Gastrocnemius medialis (tissue), 4 donors: Measurements from ENCODE around the gene AACS. TPM values are rescaled to one million over a fixed set of nuclear protein-coding genes. Genes with fewer than 3 reads are reported as not detected.

ENCODE experiments used
- ATAC-seq, 2 donors: fragments of 150-250 bp; one replicate each; pipeline ENCODE4 v1.9.1; 2016
- DNase-seq, 2 donors: peaks; one replicate each; pipeline ENCODE4 v3.0.0-alpha.2; 2019
- H3K27ac ChIP-seq, 4 donors: fragments of 200-600 bp; sonication (generic); 1 replicate in 1 of 4; 2 replicates in 3 of 4; pipeline ENCODE4 v1.5.1; 2016 to 2018; ENCODE audit warnings: mild to moderate bottlenecking in 2 of 4, moderate library complexity in 1 of 4
- H3K27me3 ChIP-seq, 3 donors: fragments of 200-600 bp; sonication (generic) in 2 of 3; 1 replicate in 1 of 3; 2 replicates in 2 of 3; pipeline versions ENCODE4 v1.5.1 to v1.6.0; 2016 to 2019; ENCODE audit warnings: mild to moderate bottlenecking in 1 of 3, moderate library complexity in 1 of 3
- H3K36me3 ChIP-seq, 2 donors: fragments of 200-600 bp; sonication (generic) in 1 of 2; one replicate each; pipeline ENCODE4 v1.5.1; 2017 to 2018
- H3K4me1 ChIP-seq, 2 donors: fragments of 200-600 bp; sonication (generic) in 1 of 2; one replicate each; pipeline ENCODE4 v1.5.1; 2016 to 2017; ENCODE audit warnings: mild to moderate bottlenecking in 2 of 2
- H3K4me3 ChIP-seq, 4 donors: fragments of 200-600 bp; sonication (generic) in 3 of 4; 1 replicate in 1 of 4; 2 replicates in 3 of 4; pipeline ENCODE4 v1.5.1; 2016 to 2019; ENCODE audit warnings: mild to moderate bottlenecking in 2 of 4
- H3K9me3 ChIP-seq, 3 donors: fragments of 200-600 bp; sonication (generic) in 2 of 3; 1 replicate in 1 of 3; 2 replicates in 2 of 3; pipeline ENCODE4 v1.5.1; 2016 to 2019
- POLR2A ChIP-seq, 2 donors: fragments of 450-650 bp; IDR thresholded peaks; one replicate each; pipeline ENCODE4 v1.6.1; 2017; ENCODE audit warnings: antibody characterized with exemption in 2 of 2, mild to moderate bottlenecking in 2 of 2, moderate library complexity in 2 of 2
- in situ Hi-C, 4 donors: fragments of 200-750 bp; cut with MboI; loops; one replicate each; pipeline versions ENCODE4 v1.15.0 to v1.8.0; 2017; ENCODE audit warnings: low sequenced_read_pairs in 4 of 4
- intact Hi-C: fragments of 100-400 bp; cut with DNase I; formaldehyde crosslinking; loops from one replicate; pipeline ENCODE4 v1.15.1; 2023; ENCODE audit warnings: low total_unique reads
- total RNA-seq, 4 donors: library from RNA; depleted of rRNA; stranded (reverse); fragments of >200 nt; gene quantifications; one replicate each; pipeline versions ENCODE4 v1.1.0 to v1.2.3, GENCODE V29; 2016
- TF ChIP-seq, protein P1 (sequence below), 5 experiments: fragments of 450-650 bp in 3 of 5; fragments of 200-600 bp in 2 of 5; sonication (generic) in 2 of 5; IDR thresholded peaks in 4 of 5; conservative IDR thresholded peaks in 1 of 5; 1 replicate in 4 of 5; 2 replicates in 1 of 5; pipeline ENCODE4 v1.5.1; 2016 to 2019; ENCODE audit warnings: antibody characterized with exemption in 5 of 5, mild to moderate bottlenecking in 3 of 5, moderate library complexity in 3 of 5

The AACS gene
- total RNA-seq, 4 donors from 2014 or later: 6.0 to 11.8 (median 8.8) TPM

GRCh38 chr12:125120566-125120965, 55.3 kb downstream of the AACS start:
- H3K4me1 ChIP-seq: no peaks in the 10 kb centered on the region
- H3K36me3 ChIP-seq: no peaks in the 10 kb centered on the region
- H3K9me3 ChIP-seq: no peaks in the 10 kb centered on the region
- H3K4me3 ChIP-seq: no peak overlapping the region
- no peak for DNase-seq
- no peak overlapping the region for H3K27ac ChIP-seq
- ATAC-seq: no peak
- intact Hi-C loops (no loop called here), in situ Hi-C loops (no loop called here)
- no peaks in the 10 kb centered on the region for H3K27me3 ChIP-seq
- TF ChIP-seq POLR2A (IDR thresholded peaks at IDR 0.05): no peak

- TF ChIP-seq, protein P1, sequence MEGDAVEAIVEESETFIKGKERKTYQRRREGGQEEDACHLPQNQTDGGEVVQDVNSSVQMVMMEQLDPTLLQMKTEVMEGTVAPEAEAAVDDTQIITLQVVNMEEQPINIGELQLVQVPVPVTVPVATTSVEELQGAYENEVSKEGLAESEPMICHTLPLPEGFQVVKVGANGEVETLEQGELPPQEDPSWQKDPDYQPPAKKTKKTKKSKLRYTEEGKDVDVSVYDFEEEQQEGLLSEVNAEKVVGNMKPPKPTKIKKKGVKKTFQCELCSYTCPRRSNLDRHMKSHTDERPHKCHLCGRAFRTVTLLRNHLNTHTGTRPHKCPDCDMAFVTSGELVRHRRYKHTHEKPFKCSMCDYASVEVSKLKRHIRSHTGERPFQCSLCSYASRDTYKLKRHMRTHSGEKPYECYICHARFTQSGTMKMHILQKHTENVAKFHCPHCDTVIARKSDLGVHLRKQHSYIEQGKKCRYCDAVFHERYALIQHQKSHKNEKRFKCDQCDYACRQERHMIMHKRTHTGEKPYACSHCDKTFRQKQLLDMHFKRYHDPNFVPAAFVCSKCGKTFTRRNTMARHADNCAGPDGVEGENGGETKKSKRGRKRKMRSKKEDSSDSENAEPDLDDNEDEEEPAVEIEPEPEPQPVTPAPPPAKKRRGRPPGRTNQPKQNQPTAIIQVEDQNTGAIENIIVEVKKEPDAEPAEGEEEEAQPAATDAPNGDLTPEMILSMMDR (IDR thresholded peaks at IDR 0.05 in 4 of 5, conservative IDR thresholded peaks at IDR 0.05 in 1 of 5): no peak
- TF ChIP-seq POLR2A (IDR thresholded peaks at IDR 0.05): no peak
- no peak for ATAC-seq
These were observed 55.9 kb downstream of the AACS start for GRCh38 chr12:125121106-125121505.

DNA sequence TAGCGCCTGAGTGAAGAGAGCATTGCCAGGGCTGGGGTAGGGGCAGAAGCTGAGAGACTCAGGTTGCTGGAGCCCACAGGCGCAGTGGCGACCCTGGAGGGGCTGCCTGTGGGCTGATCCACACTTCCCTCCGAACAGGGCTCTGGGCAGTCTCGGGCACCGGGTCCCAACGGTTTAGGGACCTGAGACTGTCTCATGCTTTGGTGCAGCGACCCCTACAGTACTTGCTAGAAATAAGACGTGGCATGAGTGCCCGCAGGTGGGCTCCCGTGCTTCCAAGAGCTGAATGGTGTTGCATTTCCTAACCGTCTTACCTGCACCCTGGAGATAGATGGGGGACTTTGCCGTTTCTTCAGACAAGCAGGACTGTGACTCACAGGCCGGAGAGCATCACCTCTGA, 57.4 kb downstream of the AACS start:
- Histone ChIP-seq H3K36me3 (no peaks in the 10 kb centered on the region), H3K4me3 (no peak overlapping the region), H3K27me3 (no peaks in the 10 kb centered on the region), H3K9me3 (no peaks in the 10 kb centered on the region), H3K4me1 (no peaks in the 10 kb centered on the region), H3K27ac (no peak overlapping the region)
- DNase-seq (no peak), ATAC-seq (no peak)
- TF ChIP-seq, protein P1 (IDR thresholded peaks at IDR 0.05 in 4 of 5, conservative IDR thresholded peaks at IDR 0.05 in 1 of 5): no peak
- intact Hi-C loops: no loop called here
- in situ Hi-C loops: no loop called here

More at GRCh38 chr12:125121106-125121505, 55.9 kb downstream of the AACS start:
- H3K27ac ChIP-seq: no peak overlapping the region
- no peak overlapping the region for H3K4me3 ChIP-seq
- H3K36me3 ChIP-seq: no peaks in the 10 kb centered on the region
- H3K4me1 ChIP-seq: no peaks in the 10 kb centered on the region
- intact Hi-C loops (no loop called here), in situ Hi-C loops (no loop called here)
- no peaks in the 10 kb centered on the region for H3K9me3 ChIP-seq
- H3K27me3 ChIP-seq: no peaks in the 10 kb centered on the region
- no peak for DNase-seq

GRCh38 chr12:125124320-125124966, 59.2 kb downstream of the AACS start:
- intact Hi-C loops (no loop called here), in situ Hi-C loops (no loop called here)
- Histone ChIP-seq H3K36me3 (no peaks in the 10 kb centered on the region), H3K9me3 (no peaks in the 10 kb centered on the region), H3K4me1 (peaks cover 5 to 7% of the 10 kb centered on the region in 2 donors), H3K27ac (no peak overlapping the region), H3K4me3 (no peak overlapping the region), H3K27me3 (no peaks in the 10 kb centered on the region)
- TF ChIP-seq, protein P1 (IDR thresholded peaks at IDR 0.05 in 4 of 5, conservative IDR thresholded peaks at IDR 0.05 in 1 of 5): no peak
- no peak for TF ChIP-seq POLR2A (IDR thresholded peaks at IDR 0.05)
- ATAC-seq (no peak), DNase-seq (no peak)

DNA sequence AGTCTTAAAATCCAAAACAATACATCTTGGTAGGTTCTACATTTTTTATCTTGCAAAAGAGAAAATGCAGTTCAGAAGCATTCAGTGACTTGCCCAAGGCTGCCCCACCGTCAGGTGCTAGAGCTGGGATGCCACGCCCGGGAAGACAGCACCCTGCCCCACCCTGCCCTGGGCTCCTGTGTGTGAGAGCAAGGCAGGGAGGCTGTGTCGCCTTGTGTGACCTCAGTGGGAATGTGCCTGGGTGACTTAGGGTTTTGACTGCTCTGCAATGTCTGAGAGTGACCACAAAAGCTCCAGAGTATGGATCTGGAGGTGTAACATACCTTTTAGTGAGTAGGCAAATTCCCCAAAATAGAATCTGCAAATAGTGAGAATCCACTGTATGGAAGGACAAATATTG, 60.0 kb downstream of the AACS start:
- ATAC-seq (no peak), DNase-seq (no peak)
- no peak for TF ChIP-seq POLR2A (IDR thresholded peaks at IDR 0.05)
- TF ChIP-seq, protein P1 (IDR thresholded peaks at IDR 0.05 in 4 of 5, conservative IDR thresholded peaks at IDR 0.05 in 1 of 5): no peak
- in situ Hi-C loops: no loop called here
- Histone ChIP-seq H3K4me1 (peaks cover 8 to 9% of the 10 kb centered on the region in 2 donors), H3K4me3 (no peak overlapping the region), H3K27me3 (no peaks in the 10 kb centered on the region), H3K9me3 (no peaks in the 10 kb centered on the region), H3K27ac (no peak overlapping the region), H3K36me3 (no peaks in the 10 kb centered on the region)
- intact Hi-C loops: no loop called here
